Measurements from ENCODE around the gene PGGT1B.

DNA sequence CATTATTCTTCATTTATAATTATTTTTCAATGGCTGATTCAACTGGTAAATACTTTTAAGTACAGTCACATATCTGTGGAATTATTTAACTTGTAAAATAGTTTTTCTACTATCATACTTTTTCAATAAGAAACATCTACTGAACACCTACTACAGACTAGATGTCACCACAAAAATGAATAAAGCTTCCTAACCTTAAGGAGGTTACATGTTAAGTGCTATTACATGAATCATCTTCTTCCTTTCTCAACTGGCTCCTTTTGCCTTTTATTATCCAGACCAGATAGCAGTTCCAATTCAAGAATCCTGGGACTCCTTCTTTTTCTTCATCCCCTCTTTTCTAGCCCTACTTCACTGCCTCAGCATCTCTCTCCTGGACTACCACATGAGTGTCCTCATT is 4.7 kb downstream of the PGGT1B start:
- TF ChIP-seq EZH2phosphoT487 (conservative IDR thresholded peaks at IDR 0.05; ENCODE audit: low read length) (no peak), CTCF (IDR thresholded peaks at IDR 0.05; ENCODE audit: insufficient read depth, low read length, poor library complexity, severe bottlenecking) (no peak)

Measured in SU-DHL-6 (cell line).